A673 (cell line): Measurements from ENCODE around the gene EXOC4. TPM values are rescaled to one million over a fixed set of nuclear protein-coding genes. Genes with fewer than 3 reads are reported as not detected.
"Not testable (repeated sequence)": the region's sequence is repeated elsewhere in the genome, so short reads cannot be mapped to it uniquely, and the experiment has no call there.

Experiments used
- BruUV-seq: library from RNA; stranded (reverse); fragments of 400-500 nt; replicated peaks from 2 replicates; lab custom pipeline; 2021; lab: Mats Ljungman, UMichigan
- CTCF ChIA-PET: fragments of 300-600 bp; sonication (Branson Sonifier 250); formaldehyde crosslinking; loops from one replicate; lab custom pipeline; 2022; ENCODE audit warnings: antibody characterized with exemption; lab: Charles Lee
- POLR2A ChIA-PET: fragments of 300-600 bp; sonication (Branson Sonifier 250); formaldehyde crosslinking; loops from one replicate; lab custom pipeline; 2022; ENCODE audit warnings: antibody characterized with exemption; ENCODE audit not compliant: low non-redundant PET; lab: Charles Lee
- DNase-seq: peaks from one replicate; pipeline ENCODE4 v3.0.0-alpha.2; 2015; ENCODE audit warnings: low spot score
- H3K27ac ChIP-seq: fragments of 200-600 bp; sonication (generic); 2 replicates; pipeline ENCODE4 v1.5.1; 2016; ENCODE audit warnings: mixed run types, low read depth, mild to moderate bottlenecking, mixed read lengths, antibody characterized with exemption, low read length; ENCODE audit not compliant: poor library complexity, severe bottlenecking
- H3K27me3 ChIP-seq: fragments of 200-600 bp; sonication (generic); replicated peaks from 2 replicates; pipeline ENCODE4 v1.6.1; 2017; ENCODE audit warnings: mixed run types, low read depth, mild to moderate bottlenecking, mixed read lengths, antibody characterized with exemption, low read length; ENCODE audit not compliant: insufficient read depth, poor library complexity
- H3K36me3 ChIP-seq: fragments of 200-600 bp; sonication (generic); 2 replicates; pipeline ENCODE4 v1.6.1; 2016; ENCODE audit warnings: mixed run types, mild to moderate bottlenecking, mixed read lengths, antibody characterized with exemption, low read length; ENCODE audit not compliant: insufficient read depth, poor library complexity, severe bottlenecking
- H3K4me1 ChIP-seq: fragments of 200-600 bp; sonication (generic); 2 replicates; pipeline ENCODE4 v1.6.1; 2017; ENCODE audit warnings: mixed run types, mild to moderate bottlenecking, mixed read lengths, antibody characterized with exemption, low read length; ENCODE audit not compliant: insufficient read depth, poor library complexity, severe bottlenecking
- H3K4me3 ChIP-seq: fragments of 200-600 bp; sonication (generic); 2 replicates; pipeline ENCODE4 v1.5.1; 2016; ENCODE audit warnings: low read depth, mixed run types, mild to moderate bottlenecking, mixed read lengths, low read length; ENCODE audit not compliant: poor library complexity, severe bottlenecking
- H3K9me3 ChIP-seq: fragments of 200-600 bp; sonication (generic); 2 replicates; pipeline ENCODE4 v1.6.1; 2016; ENCODE audit warnings: mixed run types, low read depth, mild to moderate bottlenecking, mixed read lengths, antibody characterized with exemption, low read length; ENCODE audit not compliant: poor library complexity, severe bottlenecking
- EZH2 ChIP-seq: fragments of 200-600 bp; sonication (generic); IDR thresholded peaks from 2 replicates; pipeline ENCODE4 v1.6.1; 2017; ENCODE audit warnings: borderline replicate concordance, low read depth, mild to moderate bottlenecking, mixed read lengths, antibody characterized with exemption, low read length; ENCODE audit not compliant: poor library complexity, severe bottlenecking
- intact Hi-C: fragments of 100-400 bp; cut with micrococcal nuclease; formaldehyde crosslinking; loops from one replicate; pipeline ENCODE4 v1.10.0; 2022; ENCODE audit not compliant: unreplicated experiment
- total RNA-seq: library from RNA; stranded (reverse); gene quantifications from 2 replicates; pipeline ENCODE4 v1.2.3, GENCODE V29; 2021
- TF ChIP-seq, protein P1 (sequence below): fragments of 300-800, 200-600 bp; sonication (generic); conservative IDR thresholded peaks from 2 replicates; pipeline ENCODE4 v1.5.1; 2017; ENCODE audit warnings: low read depth, mild to moderate bottlenecking, antibody characterized with exemption, low read length, moderate library complexity, mixed read lengths

EXOC4 gene
- total RNA-seq, 1 experiment from 2014 or later: 66.1 TPM

DNA sequence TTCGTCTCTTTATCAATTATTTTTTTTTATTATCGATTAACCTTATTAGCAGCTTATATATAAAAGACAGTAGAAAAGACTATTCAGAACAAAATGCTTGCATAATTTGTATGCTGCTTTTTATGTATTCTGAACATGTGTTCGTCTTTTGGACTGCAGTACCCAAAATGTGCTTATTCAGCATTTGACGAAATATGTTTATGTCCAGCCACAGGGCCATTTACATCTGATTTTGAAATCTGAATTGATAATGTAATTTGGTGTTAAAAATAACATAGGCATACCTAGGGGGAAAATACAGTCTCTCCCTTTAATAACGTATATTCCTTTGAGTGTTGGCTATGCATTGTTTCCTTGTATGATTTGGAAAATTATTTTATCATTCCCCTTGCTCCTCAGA, 386.0 kb downstream of the EXOC4 start:
- ChIA-PET CTCF (no interaction called here), POLR2A (no interaction called here)
- Histone ChIP-seq H3K36me3 (no peaks in the 10 kb centered on the region), H3K4me3 (no peak overlapping the region), H3K27me3 (no peaks in the 10 kb centered on the region), H3K9me3 (no peaks in the 10 kb centered on the region), H3K27ac (no peak overlapping the region), H3K4me1 (no peaks in the 10 kb centered on the region)
- intact Hi-C loops: no loop called here
- BruUV-seq: no TSS peak
- no peak for TF ChIP-seq EZH2
- TF ChIP-seq, protein P1, sequence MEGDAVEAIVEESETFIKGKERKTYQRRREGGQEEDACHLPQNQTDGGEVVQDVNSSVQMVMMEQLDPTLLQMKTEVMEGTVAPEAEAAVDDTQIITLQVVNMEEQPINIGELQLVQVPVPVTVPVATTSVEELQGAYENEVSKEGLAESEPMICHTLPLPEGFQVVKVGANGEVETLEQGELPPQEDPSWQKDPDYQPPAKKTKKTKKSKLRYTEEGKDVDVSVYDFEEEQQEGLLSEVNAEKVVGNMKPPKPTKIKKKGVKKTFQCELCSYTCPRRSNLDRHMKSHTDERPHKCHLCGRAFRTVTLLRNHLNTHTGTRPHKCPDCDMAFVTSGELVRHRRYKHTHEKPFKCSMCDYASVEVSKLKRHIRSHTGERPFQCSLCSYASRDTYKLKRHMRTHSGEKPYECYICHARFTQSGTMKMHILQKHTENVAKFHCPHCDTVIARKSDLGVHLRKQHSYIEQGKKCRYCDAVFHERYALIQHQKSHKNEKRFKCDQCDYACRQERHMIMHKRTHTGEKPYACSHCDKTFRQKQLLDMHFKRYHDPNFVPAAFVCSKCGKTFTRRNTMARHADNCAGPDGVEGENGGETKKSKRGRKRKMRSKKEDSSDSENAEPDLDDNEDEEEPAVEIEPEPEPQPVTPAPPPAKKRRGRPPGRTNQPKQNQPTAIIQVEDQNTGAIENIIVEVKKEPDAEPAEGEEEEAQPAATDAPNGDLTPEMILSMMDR: no peak
- no peak for DNase-seq

DNA sequence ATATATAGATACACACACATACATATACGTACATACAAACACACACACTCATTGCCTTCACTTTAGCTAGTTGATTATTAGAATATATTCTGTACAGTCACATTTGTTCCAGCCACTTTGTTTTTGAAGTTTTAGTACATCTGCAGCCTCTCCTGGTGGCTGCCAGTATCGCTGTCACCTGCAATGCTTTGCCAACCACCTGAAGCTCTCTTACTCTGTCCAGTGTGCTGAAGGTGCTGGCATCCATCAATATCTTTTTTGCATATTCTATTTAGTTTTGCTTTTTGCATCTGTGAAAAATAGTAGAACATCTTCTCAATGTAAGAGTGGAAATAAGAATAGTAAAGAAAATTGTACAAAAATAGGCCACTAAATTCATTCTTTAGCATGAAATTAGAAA, 388.6 kb downstream of the EXOC4 start:
- Histone ChIP-seq H3K27me3 (no peaks in the 10 kb centered on the region), H3K4me3 (no peak overlapping the region), H3K9me3 (no peaks in the 10 kb centered on the region), H3K36me3 (no peaks in the 10 kb centered on the region), H3K27ac (no peak overlapping the region), H3K4me1 (peaks cover 9% of the 10 kb centered on the region)
- ChIA-PET CTCF (no interaction called here), POLR2A (interaction anchor here (0.6 kb wide), 1 partner anchor 28 kb away, joined by 3 read pairs; no protein-coding TSS in a partner anchor)
- TF ChIP-seq, protein P1: no peak
- no peak for TF ChIP-seq EZH2
- intact Hi-C loops: no loop called here
- BruUV-seq: no TSS peak
- DNase-seq: no peak

DNA sequence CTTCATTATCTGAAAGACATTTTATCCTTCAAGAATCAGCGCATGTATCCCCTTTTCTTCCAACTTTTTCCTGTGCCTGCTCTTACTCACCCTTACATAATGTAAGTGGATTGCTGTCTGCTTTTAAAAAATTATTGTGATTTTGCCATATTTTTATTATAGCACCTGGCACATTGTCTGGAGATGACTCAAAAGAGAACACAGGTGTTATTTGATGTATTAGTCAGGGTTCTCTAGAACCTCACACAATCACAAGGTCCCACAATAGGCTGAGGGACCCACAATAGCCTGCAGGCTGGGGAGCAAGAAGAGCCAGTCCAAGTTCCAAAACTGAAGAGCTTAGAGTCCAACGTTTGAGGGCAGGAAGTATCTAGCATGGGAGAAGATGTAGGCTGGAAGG, 390.0 kb downstream of the EXOC4 start:
- Histone ChIP-seq H3K27ac (no peak overlapping the region), H3K9me3 (no peaks in the 10 kb centered on the region), H3K4me1 (peaks cover 15% of the 10 kb centered on the region), H3K4me3 (no peak overlapping the region), H3K36me3 (no peaks in the 10 kb centered on the region), H3K27me3 (no peaks in the 10 kb centered on the region)
- DNase-seq: no peak
- ChIA-PET POLR2A (no interaction called here), CTCF (no interaction called here)
- TF ChIP-seq, protein P1: no peak
- TF ChIP-seq EZH2: no peak
- intact Hi-C loops: no loop called here
- BruUV-seq: no TSS peak

DNA sequence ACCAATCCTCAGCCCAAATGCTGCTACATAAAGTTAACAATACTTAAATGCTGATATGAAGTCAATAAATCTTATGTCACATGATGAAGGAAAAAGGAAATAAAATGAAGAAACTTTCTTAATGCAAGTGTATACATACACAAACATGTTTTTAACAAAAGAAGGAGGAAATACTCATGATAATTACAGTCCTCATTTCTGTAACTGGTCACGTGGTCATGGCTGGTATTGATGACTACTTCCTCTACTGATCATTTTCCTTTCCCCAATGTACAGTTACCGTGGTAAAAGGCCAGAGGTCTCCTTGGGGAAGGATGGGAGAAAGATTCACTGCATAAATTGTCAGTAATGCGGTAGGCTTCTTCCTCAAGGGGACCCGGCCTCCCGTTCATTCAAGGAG, 390.8 kb downstream of the EXOC4 start:
- CTCF ChIA-PET, BruUV-seq: not testable (repeated sequence)

More for the DNA sequence above, 390.8 kb downstream of the EXOC4 start:
- H3K27ac ChIP-seq, H3K27me3 ChIP-seq, H3K9me3 ChIP-seq, intact Hi-C loops, H3K4me3 ChIP-seq, POLR2A ChIA-PET, DNase-seq, H3K36me3 ChIP-seq: not testable (repeated sequence)
- H3K4me1 ChIP-seq: peaks cover 15% of the 10 kb centered on the region
